HTR-8/SVneo (cell line): Measurements from ENCODE around the gene ZGPAT.
A peak's percentile ranks its signal among the peaks of the same experiment; 100 is the strongest.
"Not testable (repeated sequence)": the region's sequence is repeated elsewhere in the genome, so short reads cannot be mapped to it uniquely, and the experiment has no call there.

Experiments
- DNase-seq: peaks from one replicate; pipeline ENCODE4 v3.0.0; 2011; ENCODE audit warnings: low spot score, mixed read lengths; ENCODE audit not compliant: insufficient read length
- FAIRE-seq: peaks from 2 replicates; lab custom pipeline; 2011; peaks lifted over from hg19 to GRCh38; lab: Jason Lieb, UNC

Gene ZGPAT

GRCh38 chr20:63773571-63774241 lies 65.9 kb downstream of the ZGPAT start:
- FAIRE-seq (no peak), DNase-seq (no peak)

- FAIRE-seq (peak; percentile 28), DNase-seq (no peak)
Observed at GRCh38 chr20:63774306-63774705, 66.5 kb downstream of the ZGPAT start.

- no peak for DNase-seq
- no peak for FAIRE-seq
Observed at GRCh38 chr20:63775096-63775978, 67.5 kb downstream of the ZGPAT start.

GRCh38 chr20:63776875-63777274 lies 69.0 kb downstream of the ZGPAT start:
- not testable (repeated sequence) for DNase-seq, FAIRE-seq

GRCh38 chr20:63777614-63778013 lies 69.8 kb downstream of the ZGPAT start:
- FAIRE-seq (peak; percentile 20), DNase-seq (no peak)

GRCh38 chr20:63778034-63778752 lies 70.4 kb downstream of the ZGPAT start:
- DNase-seq: no peak
- peak; percentile 73 for FAIRE-seq

GRCh38 chr20:63778857-63779256 lies 71.0 kb downstream of the ZGPAT start:
- DNase-seq: no peak

GRCh38 chr20:63781181-63781580 lies 73.3 kb downstream of the ZGPAT start:
- DNase-seq: no peak
- no peak for FAIRE-seq

More at GRCh38 chr20:63778857-63779256, 71.0 kb downstream of the ZGPAT start:
- peak; percentile 52 for FAIRE-seq

GRCh38 chr20:63782051-63782471 lies 74.2 kb downstream of the ZGPAT start:
- FAIRE-seq (no peak), DNase-seq (no peak)

- FAIRE-seq (no peak), DNase-seq (no peak)
Observed at GRCh38 chr20:63782521-63782971, 74.7 kb downstream of the ZGPAT start.

- DNase-seq (no peak), FAIRE-seq (no peak)
Observed at GRCh38 chr20:63783970-63784369, 76.1 kb downstream of the ZGPAT start.

- DNase-seq (no peak), FAIRE-seq (no peak)
Observed at GRCh38 chr20:63785691-63786131, 77.9 kb downstream of the ZGPAT start.
